ENCODE data around the gene PNPLA5. TPM values are rescaled to one million over a fixed set of nuclear protein-coding genes. Genes with fewer than 3 reads are reported as not detected.

PNPLA5 gene
- total RNA-seq, 1 experiment from 2014 or later: not detected

DNA sequence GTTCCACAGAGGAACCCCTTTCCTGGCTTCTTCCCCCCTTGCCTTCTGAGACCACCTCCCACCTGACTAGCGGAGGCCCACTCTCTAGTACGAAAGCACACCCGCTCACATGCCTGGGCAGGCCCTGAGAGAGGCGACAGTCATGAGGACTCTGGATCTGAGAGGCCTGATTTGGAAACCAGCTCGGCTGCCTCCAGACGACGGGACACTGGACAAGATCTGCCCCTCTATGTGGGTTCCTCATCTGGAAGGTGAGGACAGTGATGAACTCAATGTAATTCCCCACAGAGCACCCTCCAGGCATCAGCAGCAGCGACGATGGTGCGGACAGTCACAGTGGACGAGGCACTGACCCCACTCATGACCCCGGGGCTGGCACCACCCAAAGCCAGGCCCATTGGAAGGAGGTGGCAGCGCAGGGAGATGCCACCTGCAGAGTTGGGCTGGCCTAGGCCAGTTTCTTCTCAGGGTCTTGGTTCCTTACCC lies 37.0 kb downstream of the PNPLA5 start:
- no peaks in the 10 kb centered on the region for H3K9me3 ChIP-seq (ENCODE audit: insufficient read depth, low read depth)
- no peak overlapping the region for H3K4me2 ChIP-seq
- no peaks in the 10 kb centered on the region for H3K9me2 ChIP-seq (ENCODE audit: insufficient read depth)
- intact Hi-C loops (cut with micrococcal nuclease; ENCODE audit: unreplicated experiment): no loop called here
- H3K36me3 ChIP-seq (ENCODE audit: low read depth): no peaks in the 10 kb centered on the region
- no peaks in the 10 kb centered on the region for H3K4me1 ChIP-seq (replicated peaks; ENCODE audit: insufficient read depth)
- H3K27ac ChIP-seq: no peak overlapping the region
- no peaks in the 10 kb centered on the region for H3F3A ChIP-seq (ENCODE audit: insufficient read depth, low read depth)
- no peak for TF ChIP-seq EZH2 (IDR thresholded peaks at IDR 0.05; ENCODE audit: low read depth)
- TF ChIP-seq CTCF (conservative IDR thresholded peaks at IDR 0.05): no peak
- no peak overlapping the region for H2AFZ ChIP-seq
- BruUV-seq (replicated peaks): no TSS peak
- DNase-seq: no peak
- no peak overlapping the region for H3K4me3 ChIP-seq
- H3K27me3 ChIP-seq (ENCODE audit: insufficient read depth, low read depth): peaks cover 63% of the 10 kb centered on the region
- no peaks in the 10 kb centered on the region for H3K79me2 ChIP-seq (ENCODE audit: low read depth)
- ChIA-PET POLR2A (ENCODE audit: unreplicated experiment) (no interaction called here), CTCF (no interaction called here)
- H4K20me1 ChIP-seq (ENCODE audit: insufficient read depth): no peaks in the 10 kb centered on the region

DNA sequence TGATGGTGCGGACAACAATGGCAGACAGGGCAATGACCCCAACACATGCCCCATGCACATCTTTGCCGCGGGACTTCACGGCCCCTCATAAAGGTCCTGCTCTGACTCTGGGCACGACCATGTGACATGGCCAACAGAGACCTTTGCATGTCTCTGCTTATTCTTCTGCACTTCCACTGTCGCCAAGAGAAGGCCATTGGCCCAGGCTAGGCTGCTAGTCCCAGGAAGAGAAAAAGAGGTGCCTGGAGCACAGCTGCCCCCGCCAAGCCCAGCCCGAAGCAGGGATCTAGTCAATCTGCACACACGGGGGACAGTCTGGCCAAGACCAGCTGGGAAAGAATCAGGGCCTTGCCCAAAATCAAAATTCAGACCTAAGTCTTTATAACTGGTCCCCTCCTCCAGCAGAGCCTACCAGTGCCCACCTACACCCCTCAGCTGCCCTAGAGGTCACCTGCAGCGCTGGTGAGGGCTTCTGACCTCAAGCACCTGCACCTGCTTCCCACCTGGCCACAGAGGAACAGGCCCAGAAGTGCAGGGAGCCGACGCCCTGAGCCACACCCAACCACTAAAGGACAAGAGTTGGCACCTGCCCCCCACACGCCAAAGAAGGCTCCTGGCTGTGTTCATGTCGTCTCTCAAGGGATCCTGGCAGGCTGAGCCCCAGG lies 37.6 kb downstream of the PNPLA5 start:
- Histone ChIP-seq H3K36me3 (ENCODE audit: low read depth) (no peaks in the 10 kb centered on the region), H4K20me1 (ENCODE audit: insufficient read depth) (no peaks in the 10 kb centered on the region), H3K27ac (no peak overlapping the region), H3K9me3 (ENCODE audit: insufficient read depth, low read depth) (no peaks in the 10 kb centered on the region), H3K79me2 (ENCODE audit: low read depth) (no peaks in the 10 kb centered on the region), H3K4me2 (no peak overlapping the region), H2AFZ (no peak overlapping the region), H3F3A (ENCODE audit: insufficient read depth, low read depth) (no peaks in the 10 kb centered on the region), H3K9me2 (ENCODE audit: insufficient read depth) (no peaks in the 10 kb centered on the region), H3K4me3 (no peak overlapping the region), H3K4me1 (replicated peaks; ENCODE audit: insufficient read depth) (no peaks in the 10 kb centered on the region), H3K27me3 (ENCODE audit: insufficient read depth, low read depth) (peaks cover 63% of the 10 kb centered on the region)
- intact Hi-C loops (cut with micrococcal nuclease; ENCODE audit: unreplicated experiment): no loop called here
- ChIA-PET POLR2A (ENCODE audit: unreplicated experiment) (interaction anchor here (0.6 kb wide), 1 partner anchor 177 kb away, joined by 6 read pairs; no protein-coding TSS in a partner anchor), CTCF (no interaction called here)
- DNase-seq: no peak
- BruUV-seq (replicated peaks): no TSS peak
- no peak for TF ChIP-seq EZH2 (IDR thresholded peaks at IDR 0.05; ENCODE audit: low read depth)
- TF ChIP-seq CTCF (conservative IDR thresholded peaks at IDR 0.05): no peak

GRCh38 chr22:43853328-43853931 lies 38.4 kb downstream of the PNPLA5 start:
- Histone ChIP-seq H3K4me1 (replicated peaks; ENCODE audit: insufficient read depth) (no peaks in the 10 kb centered on the region), H3K9me2 (ENCODE audit: insufficient read depth) (no peaks in the 10 kb centered on the region), H3K4me3 (no peak overlapping the region), H3K27me3 (ENCODE audit: insufficient read depth, low read depth) (peaks cover 56% of the 10 kb centered on the region), H3K4me2 (no peak overlapping the region), H2AFZ (no peak overlapping the region), H3K9me3 (ENCODE audit: insufficient read depth, low read depth) (no peaks in the 10 kb centered on the region), H4K20me1 (ENCODE audit: insufficient read depth) (no peaks in the 10 kb centered on the region), H3K36me3 (ENCODE audit: low read depth) (no peaks in the 10 kb centered on the region), H3F3A (ENCODE audit: insufficient read depth, low read depth) (no peaks in the 10 kb centered on the region), H3K79me2 (ENCODE audit: low read depth) (no peaks in the 10 kb centered on the region), H3K27ac (no peak overlapping the region)
- no TSS peak for BruUV-seq (replicated peaks)
- ChIA-PET CTCF (interaction anchor here (0.6 kb wide), 1 partner anchor 862 kb away, joined by 13 read pairs; no protein-coding TSS in a partner anchor), POLR2A (ENCODE audit: unreplicated experiment) (interaction anchor here (0.5 to 0.6 kb wide), 3 partner anchors 11 to 449 kb away, joined by 3 to 9 read pairs (median 6); no protein-coding TSS in a partner anchor)
- TF ChIP-seq EZH2 (IDR thresholded peaks at IDR 0.05; ENCODE audit: low read depth) (no peak), CTCF (conservative IDR thresholded peaks at IDR 0.05) (no peak)
- DNase-seq: peak in 1 of 2 experiments; percentile 35
- intact Hi-C loops (cut with micrococcal nuclease; ENCODE audit: unreplicated experiment): no loop called here
